Measurements from ENCODE around the gene GHR.

The GHR gene

GRCh38 chr5:42423285-42424165, at the start of gene GHR:
Gene GHR (plus strand): TSS chr5:42423439. CDS start chr5:42565875, 142,436 bp downstream.
- DNase-seq (ENCODE audit: low read depth in 2 of 3, low spot score in 2 of 3): no peak

- no peak for DNase-seq (ENCODE audit: low read depth in 2 of 3, low spot score in 2 of 3)
Observed at GRCh38 chr5:42374679-42375273, 48.5 kb upstream of the GHR start.

GRCh38 chr5:42377496-42377895, 45.7 kb upstream of the GHR start:
- no peak for DNase-seq (ENCODE audit: low read depth in 2 of 3, low spot score in 2 of 3)

- DNase-seq (ENCODE audit: low read depth in 2 of 3, low spot score in 2 of 3): no peak
Observed at GRCh38 chr5:42381973-42382372, 41.3 kb upstream of the GHR start.

- DNase-seq (ENCODE audit: low read depth in 2 of 3, low spot score in 2 of 3): no peak
Observed at GRCh38 chr5:42387563-42387962, 35.7 kb upstream of the GHR start.

GRCh38 chr5:42390115-42390514, 33.1 kb upstream of the GHR start:
- DNase-seq (ENCODE audit: low read depth in 2 of 3, low spot score in 2 of 3): no peak

- no peak for DNase-seq (ENCODE audit: low read depth in 2 of 3, low spot score in 2 of 3)
Observed at GRCh38 chr5:42392917-42393316, 30.3 kb upstream of the GHR start.

GRCh38 chr5:42396111-42396510, 27.1 kb upstream of the GHR start:
- DNase-seq (ENCODE audit: low read depth in 2 of 3, low spot score in 2 of 3): no peak

GRCh38 chr5:42397267-42397666, 26.0 kb upstream of the GHR start:
- DNase-seq (ENCODE audit: low read depth in 2 of 3, low spot score in 2 of 3): no peak

GRCh38 chr5:42399702-42400101, 23.5 kb upstream of the GHR start:
- DNase-seq (ENCODE audit: low read depth in 2 of 3, low spot score in 2 of 3): no peak

GRCh38 chr5:42400474-42400873, 22.8 kb upstream of the GHR start:
- no peak for DNase-seq (ENCODE audit: low read depth in 2 of 3, low spot score in 2 of 3)

GRCh38 chr5:42403236-42403635, 20.0 kb upstream of the GHR start:
- DNase-seq (ENCODE audit: low read depth in 2 of 3, low spot score in 2 of 3): no peak

- DNase-seq (ENCODE audit: low read depth in 2 of 3, low spot score in 2 of 3): no peak
Observed at GRCh38 chr5:42404366-42404765, 18.9 kb upstream of the GHR start.

GRCh38 chr5:42419294-42419693, 3.9 kb upstream of the GHR start:
- DNase-seq (ENCODE audit: low read depth in 2 of 3, low spot score in 2 of 3): no peak

GRCh38 chr5:42422656-42423280, 471 bp upstream of the GHR start:
- DNase-seq (ENCODE audit: low read depth in 2 of 3, low spot score in 2 of 3): no peak

GRCh38 chr5:42426016-42426415, 2.8 kb downstream of the GHR start:
- no peak for DNase-seq (ENCODE audit: low read depth in 2 of 3, low spot score in 2 of 3)

GRCh38 chr5:42429694-42430093, 6.5 kb downstream of the GHR start:
- no peak for DNase-seq (ENCODE audit: low read depth in 2 of 3, low spot score in 2 of 3)

GRCh38 chr5:42434047-42434724, 10.9 kb downstream of the GHR start:
- DNase-seq (ENCODE audit: low read depth in 2 of 3, low spot score in 2 of 3): no peak

- no peak for DNase-seq (ENCODE audit: low read depth in 2 of 3, low spot score in 2 of 3)
Observed at GRCh38 chr5:42436051-42436450, 12.8 kb downstream of the GHR start.

GRCh38 chr5:42454216-42454995, 31.2 kb downstream of the GHR start:
- DNase-seq (ENCODE audit: low read depth in 2 of 3, low spot score in 2 of 3): no peak

GRCh38 chr5:42461033-42461432, 37.8 kb downstream of the GHR start:
- no peak for DNase-seq (ENCODE audit: low read depth in 2 of 3, low spot score in 2 of 3)

Measured in activated CD8-positive, alpha-beta memory T cell treated with anti-CD3 and anti-CD28 coated beads for 48 hours (primary cell).